Epithelial cell of esophagus (primary cell): ENCODE results near the gene LYPD6B.

Experiments used
- DNase-seq: peaks from one replicate; pipeline ENCODE4 v3.0.0; 2010; ENCODE audit warnings: low read depth
- H3K4me3 ChIP-seq: 2 replicates; pipeline ENCODE4 v1.5.1; 2011; ENCODE audit warnings: mild to moderate bottlenecking, low read length, control low read depth
- TF ChIP-seq, protein P1 (sequence below): IDR thresholded peaks from 2 replicates; pipeline ENCODE4 v1.5.1; 2011; ENCODE audit warnings: low read depth, mild to moderate bottlenecking, low read length, control low read depth, inconsistent platforms; ENCODE audit not compliant: insufficient read depth; ENCODE audit errors: missing control alignments

LYPD6B gene

DNA sequence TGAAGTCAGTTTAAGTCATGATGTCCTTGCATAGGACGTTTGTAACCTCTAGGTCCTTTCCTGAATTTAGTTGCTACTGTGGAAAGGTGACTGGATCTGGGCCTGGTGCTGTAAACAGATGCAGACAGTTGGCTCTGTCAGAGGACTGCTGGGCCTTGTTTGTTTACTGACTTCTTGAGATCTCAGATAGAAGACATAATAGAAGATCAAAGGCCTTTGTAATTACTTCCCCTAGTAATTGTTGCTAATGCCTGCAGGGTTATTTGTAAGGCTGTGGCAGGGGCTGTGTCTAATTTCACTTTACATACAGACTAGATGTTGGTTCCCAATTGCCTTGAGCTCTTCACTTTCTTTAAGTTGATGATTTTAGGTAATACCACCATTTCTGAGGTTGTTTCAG lies 42.5 kb downstream of the LYPD6B start:
- DNase-seq = no peak
- TF ChIP-seq, protein P1, sequence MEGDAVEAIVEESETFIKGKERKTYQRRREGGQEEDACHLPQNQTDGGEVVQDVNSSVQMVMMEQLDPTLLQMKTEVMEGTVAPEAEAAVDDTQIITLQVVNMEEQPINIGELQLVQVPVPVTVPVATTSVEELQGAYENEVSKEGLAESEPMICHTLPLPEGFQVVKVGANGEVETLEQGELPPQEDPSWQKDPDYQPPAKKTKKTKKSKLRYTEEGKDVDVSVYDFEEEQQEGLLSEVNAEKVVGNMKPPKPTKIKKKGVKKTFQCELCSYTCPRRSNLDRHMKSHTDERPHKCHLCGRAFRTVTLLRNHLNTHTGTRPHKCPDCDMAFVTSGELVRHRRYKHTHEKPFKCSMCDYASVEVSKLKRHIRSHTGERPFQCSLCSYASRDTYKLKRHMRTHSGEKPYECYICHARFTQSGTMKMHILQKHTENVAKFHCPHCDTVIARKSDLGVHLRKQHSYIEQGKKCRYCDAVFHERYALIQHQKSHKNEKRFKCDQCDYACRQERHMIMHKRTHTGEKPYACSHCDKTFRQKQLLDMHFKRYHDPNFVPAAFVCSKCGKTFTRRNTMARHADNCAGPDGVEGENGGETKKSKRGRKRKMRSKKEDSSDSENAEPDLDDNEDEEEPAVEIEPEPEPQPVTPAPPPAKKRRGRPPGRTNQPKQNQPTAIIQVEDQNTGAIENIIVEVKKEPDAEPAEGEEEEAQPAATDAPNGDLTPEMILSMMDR = no peak
- no peak overlapping the region for H3K4me3 ChIP-seq

DNA sequence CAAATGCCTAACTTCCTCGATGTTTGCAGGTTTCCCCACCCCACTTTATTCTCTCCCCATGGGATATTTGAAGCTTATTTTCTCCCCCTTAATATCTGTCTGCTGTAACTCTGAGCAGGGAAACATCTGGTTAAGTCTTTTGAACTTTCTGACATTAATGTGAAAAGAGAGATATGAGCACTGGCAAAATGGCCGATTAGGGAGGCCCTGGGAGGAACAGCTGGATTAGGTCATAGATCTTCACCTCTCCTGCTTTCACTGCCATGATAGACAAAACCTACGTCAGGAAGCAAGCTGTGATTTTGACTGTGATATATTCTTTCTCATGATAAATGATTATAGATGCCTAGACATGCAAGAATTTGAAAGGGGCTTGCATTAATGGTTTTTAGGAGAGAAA lies 43.6 kb downstream of the LYPD6B start:
- DNase-seq = no peak
- TF ChIP-seq, protein P1 = no peak
- H3K4me3 ChIP-seq = no peak overlapping the region

DNA sequence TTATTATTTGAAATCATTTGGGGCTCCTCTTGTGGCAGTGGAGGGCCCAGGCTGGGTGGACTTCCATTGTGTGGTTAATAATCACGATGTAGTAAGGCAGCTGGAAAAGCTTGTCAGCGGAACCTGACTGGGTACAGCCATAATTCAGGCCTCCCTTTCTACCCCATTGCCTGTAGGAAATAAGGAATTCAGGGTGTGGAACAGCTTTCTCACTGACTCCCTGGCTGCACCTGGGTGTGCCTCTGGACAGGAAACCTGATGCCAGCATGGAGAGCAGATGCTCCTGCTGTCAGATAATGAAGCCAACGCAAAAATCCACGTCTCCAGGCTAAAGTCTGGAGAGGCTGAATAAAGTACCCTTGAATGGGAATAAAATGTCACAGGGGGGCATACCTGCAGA lies 44.2 kb downstream of the LYPD6B start:
- no peak overlapping the region for H3K4me3 ChIP-seq
- DNase-seq = peak; percentile 17
- TF ChIP-seq, protein P1 = no peak

DNA sequence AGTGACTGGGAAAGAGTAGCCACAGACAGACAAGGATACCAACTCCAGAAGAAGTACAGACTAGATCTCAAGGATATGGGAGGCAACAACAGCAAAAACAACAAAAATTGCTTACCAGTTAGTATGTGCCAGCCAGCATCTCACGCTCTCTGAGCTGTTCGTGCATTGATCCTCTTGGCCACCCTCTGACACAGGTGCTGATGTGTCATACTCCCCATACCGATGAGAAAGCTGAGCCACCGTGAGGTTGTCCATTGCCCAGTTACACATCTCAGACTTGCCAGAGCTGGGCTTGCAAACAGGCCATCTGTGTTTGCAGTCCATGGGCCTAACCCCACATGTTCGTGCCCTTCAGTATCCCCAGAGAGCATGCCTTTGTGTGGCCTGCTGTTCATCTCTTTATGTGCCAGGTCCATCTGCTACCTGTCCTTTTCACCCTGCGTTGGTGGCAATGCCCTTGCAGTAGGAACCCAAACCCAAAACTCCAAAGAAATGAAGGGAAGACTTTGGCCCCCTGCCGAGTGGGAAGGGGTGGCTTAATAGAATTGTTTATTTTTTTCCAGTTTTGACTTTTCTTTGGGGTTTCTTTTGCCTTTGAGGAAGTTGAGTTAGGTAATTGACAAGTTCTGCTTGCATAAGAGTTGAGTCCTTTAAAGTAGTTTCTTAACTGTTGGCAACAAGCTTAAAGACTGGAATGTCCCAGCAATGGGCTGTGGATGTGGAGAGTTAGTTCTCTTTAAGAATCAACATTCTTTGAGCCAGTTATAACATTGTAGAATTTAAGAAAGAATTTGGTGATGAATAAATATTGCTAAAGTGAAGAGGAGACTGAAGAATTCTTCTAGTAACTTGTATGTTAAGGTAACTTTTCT lies 46.7 kb downstream of the LYPD6B start:
- no peak overlapping the region for H3K4me3 ChIP-seq
- no peak for DNase-seq
- TF ChIP-seq, protein P1 = no peak

DNA sequence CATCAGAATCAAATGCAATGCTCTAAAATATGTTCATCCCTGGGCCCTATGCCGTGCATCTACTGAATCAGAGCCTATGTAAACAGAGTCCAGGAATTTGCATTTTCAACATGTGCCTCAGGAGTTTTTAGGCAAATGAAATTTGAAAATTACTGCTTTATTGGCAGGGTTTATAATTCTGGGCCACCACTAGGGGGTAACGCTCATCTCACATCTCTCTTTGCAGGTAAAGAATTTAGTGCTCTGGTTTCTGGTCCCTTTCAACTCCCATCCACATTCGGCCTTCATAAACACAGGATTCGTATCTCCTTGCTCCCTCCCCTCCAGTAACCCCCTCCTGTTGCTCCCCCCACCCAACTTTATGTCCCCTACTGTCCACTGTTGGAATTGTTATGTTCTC lies 49.3 kb downstream of the LYPD6B start:
- H3K4me3 ChIP-seq = no peak overlapping the region
- DNase-seq = peak; percentile 30
- TF ChIP-seq, protein P1 = peak; percentile 51

DNA sequence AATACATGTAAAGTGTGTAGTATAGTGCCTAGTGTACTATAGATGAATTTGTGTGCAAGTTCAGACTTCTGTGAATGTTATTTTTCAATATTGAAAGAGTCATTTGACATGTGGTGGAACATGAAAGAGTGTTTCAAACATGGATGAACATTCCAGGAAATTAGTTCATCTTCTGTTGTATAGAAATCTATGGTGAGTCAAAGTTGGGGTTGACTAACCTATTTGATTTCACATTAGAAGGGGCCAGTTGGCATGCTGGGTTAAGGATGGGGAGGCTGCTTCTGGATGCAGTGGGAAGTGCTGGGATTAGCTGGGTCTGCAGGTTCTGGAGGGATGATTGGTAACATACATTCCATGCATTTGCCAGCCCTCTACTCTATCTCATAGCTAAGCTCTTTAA lies 50.6 kb downstream of the LYPD6B start:
- TF ChIP-seq, protein P1 = no peak
- H3K4me3 ChIP-seq = no peak overlapping the region
- DNase-seq = peak; percentile 33

DNA sequence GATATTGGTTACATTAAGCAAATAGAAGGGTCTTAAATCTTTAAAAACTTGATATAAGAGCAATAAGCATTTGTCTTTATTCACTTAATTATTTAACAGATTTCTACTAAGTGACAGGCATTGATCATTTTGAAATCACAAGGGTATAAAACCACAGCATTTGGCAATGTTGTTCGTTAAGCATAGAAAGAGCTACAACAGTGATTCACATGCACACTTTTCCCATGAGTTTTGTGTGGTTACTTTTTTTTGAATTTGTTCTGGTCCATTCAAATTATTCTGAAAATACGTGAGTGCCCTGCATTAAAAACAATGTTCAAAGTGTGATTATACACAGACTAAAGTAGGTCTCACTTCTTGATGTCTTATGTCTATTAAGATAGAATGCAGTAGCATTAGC lies 52.2 kb downstream of the LYPD6B start:
- H3K4me3 ChIP-seq = no peak overlapping the region
- TF ChIP-seq, protein P1 = no peak
- no peak for DNase-seq
